ENCODE results near the gene GAB2. TPM values are rescaled to one million over a fixed set of nuclear protein-coding genes. Genes with fewer than 3 reads are reported as not detected.
"Not testable (repeated sequence)": the region's sequence is repeated elsewhere in the genome, so short reads cannot be mapped to it uniquely, and the experiment has no call there.

GAB2 gene
- polyA plus RNA-seq, 3 donors = 2.8 to 39.4 (median 4.4) TPM

- H3K27me3 Mint-ChIP-seq (ENCODE audit: low read depth in 3 of 3) = not testable (repeated sequence)
- H3K27ac Mint-ChIP-seq = peak overlapping the region in 4 of 7 donors; percentile 2 to 37 (median 10)
These were observed 145.8 kb downstream of the GAB2 start for GRCh38 chr11:78271801-78272200.

DNA sequence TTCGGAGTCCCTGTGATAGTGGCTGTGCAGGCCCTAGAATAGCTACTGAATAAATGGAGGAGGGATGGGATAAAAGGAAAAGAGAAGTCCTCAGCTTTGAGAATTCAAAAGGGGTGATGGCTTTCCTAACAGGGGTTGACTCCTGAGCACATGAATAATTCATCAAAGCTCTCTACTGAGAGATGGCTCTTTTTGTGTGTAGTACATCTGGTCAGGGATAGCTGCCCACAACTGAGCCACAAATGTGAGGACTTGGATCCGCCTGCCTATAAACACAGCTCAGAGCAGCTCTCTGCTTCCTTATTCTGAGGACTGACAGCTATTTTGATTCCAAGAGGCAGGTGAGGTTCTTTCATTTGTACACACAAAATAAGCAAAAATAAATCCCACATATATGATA lies 146.6 kb downstream of the GAB2 start:
- H3K36me3 Mint-ChIP-seq = peaks cover 62 to 72% of the 10 kb centered on the region in 2 donors
- WGBS (ENCODE audit: insufficient coverage) = 100% methylated on average over 1 of the region's 2 CpGs
- Histone ChIP-seq H2AFZ (ENCODE audit: insufficient read depth, low read depth, low read length, poor library complexity, severe bottlenecking) (no peak overlapping the region), H3K4me1 (ENCODE audit: control insufficient read depth in 1 of 2, insufficient read depth in 2 of 2, low read length in 2 of 2) (peaks cover 3 to 8% of the 10 kb centered on the region in 2 donors), H3K9ac (ENCODE audit: insufficient read depth, low read length, poor library complexity, severe bottlenecking) (no peak overlapping the region), H3K27ac (ENCODE audit: low read depth in 1 of 2, low read length in 2 of 2) (peak overlapping the region in 1 of 2 donors; percentile 37), H3K4me2 (replicated peaks; ENCODE audit: extremely low read depth, low read length, poor library complexity, severe bottlenecking) (no peak overlapping the region), H3K79me2 (ENCODE audit: insufficient read depth, low read length) (peaks cover 67% of the 10 kb centered on the region), H3K9me3 (replicated peaks in 1 of 2; ENCODE audit: control insufficient read depth in 1 of 2, insufficient read depth in 1 of 2, low read length in 2 of 2) (peaks cover 16 to 18% of the 10 kb centered on the region in 2 donors), H3K27me3 (ENCODE audit: control insufficient read depth in 2 of 2, insufficient read depth in 2 of 2, low read length in 2 of 2) (no peaks in the 10 kb centered on the region), H3K36me3 (replicated peaks in 1 of 2; ENCODE audit: control insufficient read depth in 1 of 2, insufficient read depth in 2 of 2, low read length in 2 of 2) (peaks cover 18 to 71% of the 10 kb centered on the region in 2 donors), H3K4me3 (replicated peaks in 1 of 3; ENCODE audit: low read depth in 2 of 3, low read length in 3 of 3) (no peak overlapping the region), H4K20me1 (ENCODE audit: insufficient read depth, low read length) (peaks cover 52% of the 10 kb centered on the region)
- no peak for TF ChIP-seq CTCF (IDR thresholded peaks at IDR 0.05)
- peaks cover 0 to 3% (median 0%) of the 10 kb centered on the region in 3 donors for H3K27me3 Mint-ChIP-seq (ENCODE audit: low read depth in 3 of 3)
- H3K4me3 Mint-ChIP-seq = no peak overlapping the region
- H3K9me3 Mint-ChIP-seq = peaks cover 16 to 24% (median 21%) of the 10 kb centered on the region in 7 donors
- peaks cover 16% of the 10 kb centered on the region for H3K4me1 Mint-ChIP-seq
- no peak for DNase-seq
- intact Hi-C loops (cut with micrococcal nuclease) = loop anchor here in 1 of 2 donors (5.0 kb wide), 1 partner anchor 44 kb away; no protein-coding TSS in a partner anchor
- peak overlapping the region in 1 of 7 donors; percentile 57 for H3K27ac Mint-ChIP-seq

More at GRCh38 chr11:78271801-78272200, 145.8 kb downstream of the GAB2 start:
- Mint-ChIP-seq H3K36me3 (peaks cover 61 to 70% of the 10 kb centered on the region in 2 donors), H3K9me3 (peaks cover 16 to 24% (median 21%) of the 10 kb centered on the region in 7 donors)
- Histone ChIP-seq H4K20me1 (ENCODE audit: insufficient read depth, low read length) (peaks cover 48% of the 10 kb centered on the region), H3K27ac (ENCODE audit: low read depth in 1 of 2, low read length in 2 of 2) (peak overlapping the region in 1 of 2 donors; percentile 37), H3K9me3 (replicated peaks in 1 of 2; ENCODE audit: control insufficient read depth in 1 of 2, insufficient read depth in 1 of 2, low read length in 2 of 2) (peaks cover 16 to 18% of the 10 kb centered on the region in 2 donors), H3K36me3 (replicated peaks in 1 of 2; ENCODE audit: control insufficient read depth in 1 of 2, insufficient read depth in 2 of 2, low read length in 2 of 2) (peaks cover 18 to 71% of the 10 kb centered on the region in 2 donors), H3K79me2 (ENCODE audit: insufficient read depth, low read length) (peaks cover 64% of the 10 kb centered on the region)
- H2AFZ ChIP-seq (ENCODE audit: insufficient read depth, low read depth, low read length, poor library complexity, severe bottlenecking); DNase-seq; H3K4me1 ChIP-seq (ENCODE audit: control insufficient read depth in 1 of 2, insufficient read depth in 2 of 2, low read length in 2 of 2); H3K9ac ChIP-seq (ENCODE audit: insufficient read depth, low read length, poor library complexity, severe bottlenecking); H3K4me1 Mint-ChIP-seq; H3K4me3 ChIP-seq (replicated peaks in 1 of 3; ENCODE audit: low read depth in 2 of 3, low read length in 3 of 3); H3K4me3 Mint-ChIP-seq; H3K27me3 ChIP-seq (ENCODE audit: control insufficient read depth in 2 of 2, insufficient read depth in 2 of 2, low read length in 2 of 2); H3K4me2 ChIP-seq (replicated peaks; ENCODE audit: extremely low read depth, low read length, poor library complexity, severe bottlenecking): not testable (repeated sequence)
- WGBS (ENCODE audit: insufficient coverage) = no CpG with 5 or more reads among the region's 2 CpGs
- intact Hi-C loops (cut with micrococcal nuclease) = loop anchor here in 1 of 2 donors (5.0 kb wide), 1 partner anchor 44 kb away; no protein-coding TSS in a partner anchor

Data from CD14-positive monocyte (primary cell).